HG03354 (cell line): ENCODE measurements around the gene PCDHGB1.
A peak's percentile ranks its signal among the peaks of the same experiment; 100 is the strongest.
"Not testable (repeated sequence)": the region's sequence is repeated elsewhere in the genome, so short reads cannot be mapped to it uniquely, and the experiment has no call there.

Source experiments
- ATAC-seq: cut with Tn5 transposase; IDR thresholded peaks from one replicate; pipeline ENCODE4 v1.9.1; 2021; ENCODE audit warnings: mild to moderate bottlenecking; ENCODE audit not compliant: unreplicated experiment, poor library complexity, severe bottlenecking

Gene PCDHGB1

GRCh38 chr5:141349917-141350619 is at the start of gene PCDHGB1:
TSS of gene PCDHGB1 (plus strand) at chr5:141350099. CDS start at chr5:141350261, 162 bp downstream.
- ATAC-seq = no peak

- ATAC-seq = no peak
Observed at GRCh38 chr5:141303756-141304155, 46.1 kb upstream of the PCDHGB1 start, which contains the start of gene SLC25A2. TSS of gene SLC25A2 (minus strand) at chr5:141304049. CDS start at chr5:141303865, 184 bp downstream.

DNA sequence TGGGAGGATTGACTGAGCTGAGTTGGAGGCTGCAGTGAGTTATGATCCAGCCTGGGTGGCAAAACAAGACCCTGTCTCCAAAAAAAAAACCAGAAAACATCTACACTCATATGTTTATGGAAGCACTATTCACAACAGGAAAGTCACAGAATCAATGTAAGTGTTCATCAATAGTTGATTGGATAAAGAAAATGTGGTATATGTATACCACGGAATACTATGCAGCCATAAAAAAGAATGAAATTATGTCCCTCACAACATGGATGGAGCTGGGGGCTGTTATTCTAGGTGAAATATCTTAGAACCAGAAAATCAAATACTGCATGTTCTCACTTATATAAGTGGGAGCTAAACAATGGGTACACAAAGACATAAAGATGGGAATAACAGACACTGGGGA is 43.3 kb upstream of the PCDHGB1 start:
- ATAC-seq = no peak

DNA sequence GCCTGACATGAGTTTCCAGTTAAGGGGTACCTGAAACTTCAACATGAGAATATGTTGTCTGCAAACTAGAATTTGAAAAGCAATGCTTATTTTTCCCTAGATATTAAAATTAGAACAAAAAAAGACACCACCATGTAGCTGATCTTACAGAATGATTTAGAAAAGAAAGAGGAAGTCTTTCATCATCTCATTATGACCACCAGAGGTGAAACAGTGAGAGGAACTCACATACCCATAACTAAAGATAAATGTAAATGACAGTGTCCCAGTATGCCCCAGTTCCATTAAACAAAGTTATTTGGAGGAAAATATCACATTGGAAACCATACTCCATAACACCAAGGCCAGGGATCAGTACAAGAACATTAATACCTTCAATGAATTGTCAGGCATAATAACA is 36.2 kb upstream of the PCDHGB1 start:
- no peak for ATAC-seq

DNA sequence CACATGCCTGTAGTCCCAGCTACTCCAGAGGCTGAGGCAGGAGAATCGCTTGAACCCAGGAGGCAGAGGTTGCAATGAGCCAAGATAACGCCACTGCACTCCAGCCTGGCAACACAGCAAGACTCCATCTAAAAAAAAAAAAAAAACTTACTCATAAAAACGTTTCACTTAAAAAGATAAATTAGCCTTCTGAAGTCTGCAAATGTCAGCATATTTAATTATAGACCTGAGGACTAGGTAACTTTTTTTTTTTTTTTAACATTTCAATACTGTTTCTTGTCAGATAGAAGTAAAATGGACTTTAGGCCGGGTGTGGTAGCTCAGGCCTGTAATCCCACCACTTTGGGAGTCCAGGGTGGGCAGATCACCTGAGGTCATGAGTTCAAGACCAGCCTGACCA is 32.9 kb upstream of the PCDHGB1 start:
- ATAC-seq = not testable (repeated sequence)

- no peak for ATAC-seq
Observed at GRCh38 chr5:141319202-141319601, 30.7 kb upstream of the PCDHGB1 start.

DNA sequence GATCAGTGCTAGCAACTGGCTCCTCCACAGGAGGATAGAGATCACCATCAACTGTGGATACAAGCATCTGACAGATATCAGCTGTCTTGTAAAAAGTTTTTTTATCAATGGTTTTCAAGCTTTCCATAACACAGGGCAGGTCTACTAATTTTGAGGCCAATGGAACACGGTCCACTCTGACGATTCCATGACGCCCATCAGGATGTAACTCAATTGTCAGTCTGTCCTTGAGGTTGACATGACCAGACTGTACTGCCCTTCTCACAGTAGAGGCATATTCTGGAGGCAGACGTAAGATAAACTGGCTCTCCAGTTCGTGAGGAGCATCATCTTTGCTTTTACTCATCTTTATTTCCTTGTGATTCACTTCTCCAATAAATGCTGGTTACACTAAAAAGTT is 30.2 kb upstream of the PCDHGB1 start:
- ATAC-seq = no peak

GRCh38 chr5:141320225-141321169 is 29.4 kb upstream of the PCDHGB1 start, which contains the start of gene TAF7:
TSS of gene TAF7 (minus strand) at chr5:141320784. CDS start at chr5:141320044, 740 bp downstream.
- peak; percentile 96 for ATAC-seq

DNA sequence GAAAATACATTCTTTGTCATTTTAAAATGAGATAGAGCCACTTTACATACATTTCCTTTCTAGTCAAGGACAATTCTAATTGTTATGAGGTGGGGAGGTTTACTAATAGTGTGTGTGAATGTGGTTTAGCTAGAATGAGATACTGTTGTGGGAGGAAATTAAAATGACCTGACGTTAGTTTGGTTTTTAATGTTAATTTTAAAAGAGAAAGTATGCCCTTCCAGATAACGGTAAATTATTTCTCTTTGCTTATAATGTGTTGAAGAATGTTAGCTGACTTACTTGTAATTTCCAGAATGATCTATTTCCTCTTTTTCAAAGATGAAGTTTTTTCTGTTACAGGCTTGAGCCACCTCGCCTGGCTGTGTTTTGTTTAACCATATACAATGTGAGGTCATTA is 27.6 kb upstream of the PCDHGB1 start:
- no peak for ATAC-seq

DNA sequence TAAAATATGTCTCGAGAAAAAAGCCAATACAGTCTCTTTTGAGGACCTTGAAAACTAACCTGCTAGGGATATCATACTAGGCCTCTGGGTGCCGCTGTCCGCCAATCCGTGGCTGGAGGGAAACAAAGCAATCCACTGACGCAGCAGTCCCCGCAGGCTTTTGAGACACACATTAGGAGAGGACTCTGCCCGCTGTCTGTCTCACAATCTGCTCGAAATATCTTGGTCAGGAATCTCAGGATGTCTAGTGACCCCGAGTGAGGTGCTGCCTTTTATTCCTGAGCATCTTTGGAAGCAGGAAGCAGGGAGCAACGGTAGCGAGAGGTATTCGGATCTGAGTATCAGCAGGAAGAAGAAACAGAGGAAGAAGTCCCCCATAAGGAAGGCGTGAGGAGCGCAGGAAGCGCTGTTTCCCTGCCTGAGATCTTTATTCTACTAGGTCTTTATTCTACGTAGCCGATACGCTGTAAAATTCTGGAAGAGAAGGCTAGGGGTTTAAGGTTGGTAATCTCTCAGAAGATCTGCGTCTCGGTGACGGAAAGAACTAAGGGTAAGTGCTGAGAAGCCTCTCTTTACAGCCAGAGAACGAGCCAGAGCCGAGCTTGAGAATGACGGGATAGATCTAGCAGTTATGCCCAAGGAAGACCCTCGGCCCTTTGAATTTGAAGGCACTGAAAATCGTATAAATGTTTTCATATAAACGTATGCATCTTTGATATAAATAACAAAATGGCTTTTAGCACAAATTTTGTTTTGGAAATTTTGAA is 23.6 kb upstream of the PCDHGB1 start:
- ATAC-seq = peak; percentile 91

DNA sequence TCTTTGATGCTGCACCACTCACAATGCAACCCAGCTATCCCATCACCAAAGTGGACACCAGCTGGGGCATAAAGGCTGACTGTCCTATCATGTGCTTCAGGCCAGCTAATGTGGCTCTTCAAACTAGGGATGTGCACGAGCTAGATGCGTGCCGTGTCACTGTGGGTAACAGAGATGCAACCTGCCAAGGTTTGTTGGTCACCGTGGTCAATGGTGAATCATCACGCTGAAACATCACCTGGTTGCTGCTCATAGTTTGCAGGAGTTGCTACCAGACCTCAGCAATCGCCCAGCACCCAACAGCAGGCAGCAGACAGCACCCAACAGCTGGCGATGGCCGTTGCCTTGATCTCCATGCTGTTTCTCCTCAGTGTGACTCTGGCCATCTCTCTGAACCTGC is 21.7 kb upstream of the PCDHGB1 start:
- no peak for ATAC-seq

DNA sequence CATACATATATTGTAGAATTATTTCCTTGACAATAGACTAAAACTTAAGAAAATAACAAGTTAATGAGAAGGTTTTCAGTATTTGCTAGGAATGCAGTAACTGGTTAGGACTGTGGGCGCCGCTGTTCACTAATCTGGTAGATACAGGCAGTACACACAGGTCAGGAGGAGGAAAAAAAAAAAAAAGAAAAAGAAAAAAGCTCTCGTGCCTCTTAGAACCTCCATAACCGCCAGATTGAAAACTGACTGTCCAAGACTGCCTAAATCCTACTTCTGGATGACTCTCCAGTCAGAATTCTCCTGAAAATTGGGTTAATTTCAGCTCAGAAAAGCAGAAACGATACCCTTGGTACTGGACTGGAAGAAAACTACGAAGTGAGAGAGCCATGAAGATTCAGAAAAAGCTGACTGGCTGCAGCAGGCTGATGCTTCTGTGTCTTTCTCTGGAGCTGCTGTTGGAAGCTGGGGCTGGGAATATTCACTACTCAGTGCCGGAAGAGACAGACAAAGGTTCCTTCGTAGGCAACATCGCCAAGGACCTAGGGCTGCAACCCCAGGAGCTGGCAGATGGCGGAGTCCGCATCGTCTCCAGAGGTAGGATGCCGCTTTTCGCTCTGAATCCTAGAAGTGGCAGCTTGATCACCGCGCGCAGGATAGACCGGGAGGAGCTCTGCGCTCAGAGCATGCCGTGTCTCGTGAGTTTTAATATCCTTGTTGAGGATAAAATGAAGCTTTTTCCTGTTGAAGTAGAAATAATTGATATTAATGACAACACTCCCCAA is 19.4 kb upstream of the PCDHGB1 start, which contains the start of gene PCDHGA1:
Gene PCDHGA1, plus strand, starts transcription at position 216 of the 782 bp plus-strand sequence.
- no peak for ATAC-seq

- not testable (repeated sequence) for ATAC-seq
Observed at GRCh38 chr5:141332571-141332970, 17.3 kb upstream of the PCDHGB1 start.

DNA sequence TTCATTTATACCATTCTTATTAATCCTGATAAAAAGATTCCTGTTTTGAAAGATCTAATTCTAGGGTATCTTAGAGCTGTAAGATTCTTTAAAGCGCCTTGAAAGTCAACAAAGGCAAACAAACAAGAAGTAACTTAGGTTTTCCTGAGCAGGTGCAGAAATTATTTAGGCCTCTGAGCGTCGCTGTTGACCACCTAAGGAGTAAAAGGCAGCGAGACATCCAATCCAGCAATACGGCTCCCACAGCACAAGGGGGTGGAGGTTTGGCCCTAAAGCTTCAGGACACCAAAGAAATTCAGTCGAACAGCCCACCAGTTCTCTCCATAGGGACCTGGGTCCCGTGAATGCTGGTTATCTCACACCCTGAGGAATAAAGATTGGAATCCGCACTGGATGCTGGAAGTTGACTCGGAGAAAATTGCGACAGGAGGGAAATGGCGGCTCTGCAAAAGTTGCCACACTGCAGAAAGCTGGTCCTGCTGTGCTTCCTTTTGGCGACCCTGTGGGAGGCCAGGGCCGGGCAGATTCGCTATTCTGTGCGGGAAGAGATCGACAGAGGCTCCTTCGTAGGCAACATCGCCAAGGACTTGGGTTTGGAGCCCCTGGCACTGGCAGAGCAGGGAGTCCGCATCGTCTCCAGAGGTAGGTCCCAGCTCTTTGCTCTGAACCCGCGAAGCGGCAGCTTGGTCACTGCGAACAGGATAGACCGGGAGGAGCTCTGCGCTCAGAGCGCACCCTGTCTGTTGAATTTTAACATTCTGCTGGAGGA is 11.2 kb upstream of the PCDHGB1 start, which contains the start of gene PCDHGA2:
Gene PCDHGA2, plus strand, starts transcription at position 223 of the 769 bp plus-strand sequence.
- ATAC-seq = no peak

GRCh38 chr5:141340781-141341354 is 9.0 kb upstream of the PCDHGB1 start:
- not testable (repeated sequence) for ATAC-seq

DNA sequence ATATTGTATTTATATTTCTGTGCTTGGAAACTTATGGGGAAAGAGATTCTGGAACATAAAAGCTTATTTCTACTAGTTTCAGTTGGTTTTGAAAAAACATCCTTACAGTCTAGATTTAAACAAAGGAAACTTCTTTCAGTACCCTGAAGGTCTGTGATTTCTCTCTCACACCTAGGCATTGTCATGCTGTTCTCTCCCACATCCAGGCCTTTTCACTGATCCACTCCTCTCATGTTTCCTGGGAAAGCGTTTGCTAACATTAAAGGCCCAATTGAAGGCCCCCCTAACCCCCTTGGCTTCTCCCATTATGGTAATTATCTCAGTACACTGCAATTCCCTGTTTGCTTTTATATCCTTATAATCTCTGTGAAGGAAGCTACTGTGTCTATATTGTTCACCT is 7.1 kb upstream of the PCDHGB1 start:
- ATAC-seq = no peak

GRCh38 chr5:141343242-141343952 is 6.5 kb upstream of the PCDHGB1 start, which contains the start of gene PCDHGA3:
TSS of gene PCDHGA3 (plus strand) at chr5:141343829. CDS start at chr5:141344034, 205 bp downstream.
- no peak for ATAC-seq
